T-helper 17 cell (primary cell): Measurements from ENCODE around the gene HSD17B11. TPM values are rescaled to one million over a fixed set of nuclear protein-coding genes. Genes with fewer than 3 reads are reported as not detected.
A peak's percentile ranks its signal among the peaks of the same experiment; 100 is the strongest.
"Not testable (repeated sequence)": the region's sequence is repeated elsewhere in the genome, so short reads cannot be mapped to it uniquely, and the experiment has no call there.

ENCODE experiments used
- ATAC-seq: fragments of 150-1000 bp; cut with Tn5 transposase; 2 replicates; pipeline ENCODE4 v1.10.0; 2021; ENCODE audit warnings: mild to moderate bottlenecking, moderate library complexity
- DNase-seq, 3 donors: peaks; one replicate each; pipeline versions ENCODE4 v3.0.0 to v3.0.0-alpha.2; 2020 to 2021
- H3K9me3 ChIP-seq: one replicate; pipeline ENCODE4 v1.7.0; 2013; ENCODE audit warnings: low read length, mild to moderate bottlenecking; ENCODE audit not compliant: control insufficient read depth, poor library complexity, severe bottlenecking
- H3K27ac Mint-ChIP-seq: one replicate; pipeline ENCODE4 v1.8.0; 2022; ENCODE audit warnings: mild to moderate bottlenecking, moderate library complexity, mixed read lengths
- H3K27me3 Mint-ChIP-seq: one replicate; pipeline ENCODE4 v1.8.0; 2022; ENCODE audit warnings: mixed read lengths
- H3K36me3 Mint-ChIP-seq: one replicate; pipeline ENCODE4 v1.8.0; 2022; ENCODE audit warnings: low read depth, mixed read lengths
- H3K4me1 Mint-ChIP-seq: one replicate; pipeline ENCODE4 v1.8.0; 2022; ENCODE audit warnings: mild to moderate bottlenecking, mixed read lengths
- H3K4me3 Mint-ChIP-seq: one replicate; pipeline ENCODE4 v1.8.0; 2022; ENCODE audit warnings: mild to moderate bottlenecking, moderate library complexity, mixed read lengths
- total RNA-seq, 4 donors: library from RNA in 2 of 4; stranded (reverse) in 2 of 4; gene quantifications; one replicate each; pipeline ENCODE4 v1.2.3 and lab custom pipeline; 2022 to 2026

HSD17B11 gene, protein sequence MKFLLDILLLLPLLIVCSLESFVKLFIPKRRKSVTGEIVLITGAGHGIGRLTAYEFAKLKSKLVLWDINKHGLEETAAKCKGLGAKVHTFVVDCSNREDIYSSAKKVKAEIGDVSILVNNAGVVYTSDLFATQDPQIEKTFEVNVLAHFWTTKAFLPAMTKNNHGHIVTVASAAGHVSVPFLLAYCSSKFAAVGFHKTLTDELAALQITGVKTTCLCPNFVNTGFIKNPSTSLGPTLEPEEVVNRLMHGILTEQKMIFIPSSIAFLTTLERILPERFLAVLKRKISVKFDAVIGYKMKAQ
- total RNA-seq, result 10 to 100 TPM; 27.7 to 40.7 TPM
- 39.3 to 47.2 reads per million in 2 donors for total RNA-seq (lab: John Stamatoyannopoulos, UW)

DNA sequence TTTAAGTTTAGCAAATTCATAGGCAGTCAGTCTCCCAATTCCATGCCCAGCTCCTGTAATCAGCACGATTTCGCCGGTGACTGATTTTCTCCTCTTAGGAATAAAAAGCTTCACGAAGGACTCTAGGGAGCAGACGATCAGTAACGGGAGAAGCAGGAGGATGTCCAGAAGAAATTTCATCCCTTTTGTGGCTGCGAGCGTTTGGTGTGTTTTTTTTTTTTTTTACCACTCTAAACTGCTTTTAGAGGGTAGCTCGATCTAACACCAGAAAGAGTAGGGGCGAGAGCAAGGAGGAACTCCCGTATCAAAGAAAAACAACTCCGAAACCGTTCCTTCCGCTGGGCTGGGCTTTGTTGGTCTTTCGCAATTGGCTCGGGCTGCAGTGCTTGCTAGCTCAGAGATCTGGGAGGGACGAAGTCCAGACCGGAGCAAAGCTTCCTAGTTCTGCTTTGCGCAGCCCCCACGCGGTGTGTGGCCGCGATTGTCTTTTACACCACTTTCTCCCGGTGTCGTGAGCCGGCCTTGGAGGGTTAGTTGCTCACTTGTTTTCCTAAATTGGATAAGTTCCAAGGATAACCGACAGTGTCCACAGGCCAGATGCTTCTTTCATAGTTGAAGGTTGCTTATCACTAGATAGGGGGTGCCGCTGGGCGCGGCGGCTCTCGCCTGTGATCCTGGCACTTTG is at the start of gene HSD17B11:
TSS of gene HSD17B11 (minus strand) at position 298 of the 685 bp plus-strand sequence. CDS start at position 180, 118 bp downstream.
- H3K4me1 Mint-ChIP-seq, result peaks cover 31% of the 10 kb centered on the region
- ATAC-seq, result peak; percentile 98
- peak within 1 kb of the TSS; percentile 92 for H3K4me3 Mint-ChIP-seq
- H3K27ac Mint-ChIP-seq, result peak within 1 kb of the TSS; percentile 93
- DNase-seq, result peak; percentile 54 to 69 (median 57)
- no peaks in the 10 kb centered on the region for H3K27me3 Mint-ChIP-seq
- no peaks in the 10 kb centered on the region for H3K9me3 ChIP-seq
- no peaks in the 10 kb centered on the region for H3K36me3 Mint-ChIP-seq

DNA sequence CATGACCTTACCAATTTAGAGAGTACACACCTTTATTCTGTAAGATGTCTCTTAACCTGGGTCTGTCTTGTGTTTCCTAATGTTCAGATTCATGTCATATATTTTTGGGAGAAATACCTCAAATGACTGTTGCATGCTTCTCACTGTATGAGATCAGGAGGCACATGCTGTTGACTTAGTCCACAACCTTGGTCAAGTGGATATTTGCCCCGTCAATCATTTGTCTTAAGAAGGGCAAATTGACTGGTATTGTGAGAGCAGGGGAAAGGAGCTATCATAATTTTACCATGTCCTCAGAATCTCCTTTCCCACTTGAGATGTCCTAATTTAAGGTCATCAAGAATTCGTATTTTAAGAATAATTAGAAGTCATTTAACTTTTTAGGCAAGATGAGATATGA is 42.4 kb upstream of the HSD17B11 start:
- Mint-ChIP-seq H3K27ac (no peak overlapping the region), H3K4me3 (no peak overlapping the region), H3K27me3 (no peaks in the 10 kb centered on the region), H3K36me3 (peaks cover 5% of the 10 kb centered on the region), H3K4me1 (peaks cover 28% of the 10 kb centered on the region)
- ATAC-seq (no peak), DNase-seq (no peak)
- no peaks in the 10 kb centered on the region for H3K9me3 ChIP-seq

DNA sequence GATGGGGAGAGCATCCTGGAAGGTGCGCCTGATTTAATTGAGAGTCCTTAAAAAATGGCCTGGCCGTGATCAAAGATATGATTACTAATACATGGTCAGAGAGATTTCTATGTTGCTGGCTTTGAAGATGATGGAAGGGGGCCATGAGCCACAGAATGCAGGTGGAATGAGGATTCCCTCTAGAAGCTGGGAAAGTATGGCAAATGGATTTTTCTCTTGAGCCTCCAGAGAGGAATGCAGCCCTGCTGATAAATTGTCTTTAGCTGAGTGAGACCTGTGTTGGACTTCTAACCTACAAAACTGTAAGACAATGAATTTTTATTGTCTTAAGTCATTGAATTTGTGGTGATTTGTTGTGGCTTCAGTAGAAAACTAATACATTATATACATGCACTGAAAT is 39.0 kb upstream of the HSD17B11 start:
- Mint-ChIP-seq H3K27me3 (no peaks in the 10 kb centered on the region), H3K4me1 (peaks cover 25% of the 10 kb centered on the region), H3K4me3 (no peak overlapping the region), H3K36me3 (no peaks in the 10 kb centered on the region), H3K27ac (no peak overlapping the region)
- H3K9me3 ChIP-seq, result no peaks in the 10 kb centered on the region
- DNase-seq (no peak), ATAC-seq (no peak)

DNA sequence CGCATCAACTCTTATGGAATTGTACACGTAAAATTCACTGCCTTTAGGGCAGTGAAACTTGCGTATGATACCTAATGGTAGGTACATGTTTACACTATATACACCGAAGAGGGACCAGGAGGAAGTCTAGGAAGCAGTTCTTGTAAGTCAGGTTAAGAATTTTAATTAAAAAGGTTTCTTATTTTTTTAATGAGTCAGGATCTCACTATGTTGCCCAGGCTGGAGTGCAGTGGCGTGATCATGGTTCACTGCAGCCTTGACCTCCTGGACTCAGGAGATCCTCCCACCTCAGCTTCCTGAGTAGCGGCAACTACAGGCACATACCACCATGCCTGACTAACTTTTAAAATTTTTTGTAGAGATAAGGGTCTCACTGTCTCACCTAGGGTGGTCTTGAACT is 38.0 kb upstream of the HSD17B11 start:
- no peaks in the 10 kb centered on the region for H3K9me3 ChIP-seq
- Mint-ChIP-seq H3K27me3 (no peaks in the 10 kb centered on the region), H3K27ac (no peak overlapping the region), H3K4me3 (no peak overlapping the region), H3K36me3 (no peaks in the 10 kb centered on the region), H3K4me1 (peaks cover 26% of the 10 kb centered on the region)
- ATAC-seq, result no peak
- DNase-seq, result no peak

DNA sequence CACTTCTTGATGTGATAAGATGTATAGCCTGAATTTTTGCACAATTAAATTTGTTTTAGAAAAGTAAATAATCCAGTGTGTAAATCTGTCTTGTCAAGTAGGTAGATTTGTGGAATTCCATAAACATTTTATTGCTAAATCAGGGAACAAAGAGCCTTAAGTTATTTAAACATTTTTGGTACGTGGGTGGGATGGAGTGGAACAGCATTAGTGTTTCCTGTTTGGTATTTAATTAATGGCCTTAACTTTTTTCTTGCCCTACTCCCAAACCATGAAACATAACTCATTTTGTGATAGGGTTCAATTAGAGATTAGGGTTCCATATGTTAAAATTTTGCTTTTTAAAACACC is 36.5 kb upstream of the HSD17B11 start:
- no peak for DNase-seq
- H3K4me3 Mint-ChIP-seq, result no peak overlapping the region
- H3K27me3 Mint-ChIP-seq, result no peaks in the 10 kb centered on the region
- peak overlapping the region; percentile 16 for H3K27ac Mint-ChIP-seq
- H3K9me3 ChIP-seq, result no peaks in the 10 kb centered on the region
- peaks cover 26% of the 10 kb centered on the region for H3K4me1 Mint-ChIP-seq
- no peak for ATAC-seq
- no peaks in the 10 kb centered on the region for H3K36me3 Mint-ChIP-seq

DNA sequence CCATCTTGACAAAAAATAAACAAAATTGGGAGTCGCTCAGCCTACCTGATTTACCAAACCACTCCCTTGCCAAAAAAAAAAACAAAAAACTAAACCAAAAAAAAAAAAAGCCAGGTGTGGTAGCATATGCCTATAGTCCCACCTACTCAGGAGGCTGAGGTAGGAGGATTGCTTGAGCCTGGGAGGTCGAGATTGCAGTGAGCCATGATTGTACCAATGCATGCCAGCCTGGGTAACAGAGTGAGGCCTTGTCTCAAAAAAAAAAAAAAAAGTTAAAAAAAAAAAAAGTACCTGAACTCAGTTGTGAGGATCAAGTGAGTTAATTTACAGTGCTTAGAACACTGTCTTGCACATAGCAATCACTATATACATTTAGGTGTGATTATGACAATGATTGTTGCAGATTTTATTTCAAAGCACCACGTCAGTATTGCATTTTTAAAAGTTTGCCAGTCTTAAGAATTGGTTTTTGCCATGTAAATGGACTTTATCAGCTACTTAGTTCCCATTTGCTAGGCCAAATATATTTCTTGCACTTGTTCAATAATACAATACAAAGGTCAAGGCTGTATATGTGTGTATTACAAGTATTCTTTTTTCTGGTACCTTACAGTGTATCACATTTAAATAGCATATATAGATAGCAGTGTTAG is 36.0 kb upstream of the HSD17B11 start:
- ATAC-seq, result no peak
- no peak overlapping the region for H3K27ac Mint-ChIP-seq
- H3K4me1 Mint-ChIP-seq, result peaks cover 25% of the 10 kb centered on the region
- no peaks in the 10 kb centered on the region for H3K27me3 Mint-ChIP-seq
- no peaks in the 10 kb centered on the region for H3K36me3 Mint-ChIP-seq
- H3K9me3 ChIP-seq, result no peaks in the 10 kb centered on the region
- no peak for DNase-seq
- no peak overlapping the region for H3K4me3 Mint-ChIP-seq

DNA sequence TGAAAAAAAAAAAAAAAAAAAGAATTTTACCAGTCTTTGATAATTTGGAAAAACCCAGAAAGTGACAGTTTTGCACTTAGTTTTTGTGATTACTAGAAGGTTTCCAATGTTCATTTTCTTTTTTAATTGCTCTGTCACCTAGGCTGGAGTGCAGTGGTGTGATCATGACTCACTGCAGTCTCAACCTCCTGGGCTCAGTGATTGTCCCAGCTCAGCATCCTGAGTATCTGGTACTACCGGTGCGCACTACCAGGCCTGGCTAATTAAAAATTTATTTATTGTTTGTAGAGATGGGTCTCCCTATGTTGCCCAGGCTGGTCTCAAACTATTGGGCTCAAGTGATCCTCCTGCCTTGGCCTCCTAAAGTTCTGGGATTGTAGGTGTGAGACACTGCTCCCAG is 34.7 kb upstream of the HSD17B11 start:
- no peaks in the 10 kb centered on the region for H3K9me3 ChIP-seq
- Mint-ChIP-seq H3K4me1 (peaks cover 23% of the 10 kb centered on the region), H3K36me3 (no peaks in the 10 kb centered on the region), H3K4me3 (no peak overlapping the region), H3K27me3 (no peaks in the 10 kb centered on the region), H3K27ac (no peak overlapping the region)
- no peak for DNase-seq
- ATAC-seq, result no peak

DNA sequence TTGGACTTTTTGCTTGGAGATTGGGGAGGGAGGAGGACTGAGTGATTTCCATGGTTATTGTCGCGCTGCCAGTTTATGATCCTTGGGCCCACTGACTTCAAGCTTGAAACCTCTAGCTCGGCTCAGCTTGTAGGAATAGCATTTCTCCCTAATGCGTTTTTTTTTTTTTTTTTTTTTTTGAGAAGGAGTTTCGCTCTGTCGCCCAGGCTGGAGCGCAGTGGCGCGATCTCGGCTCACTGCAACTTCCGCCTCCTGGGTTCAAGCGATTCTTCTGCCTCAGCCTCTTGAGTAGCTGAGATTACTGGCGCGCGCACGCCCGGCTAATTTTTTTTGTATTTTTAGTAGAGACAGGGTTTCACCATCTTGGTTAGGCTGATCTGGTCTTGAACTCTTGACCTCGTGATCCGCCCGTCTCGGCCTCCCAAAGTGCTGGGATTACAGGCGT is 33.1 kb upstream of the HSD17B11 start:
- peaks cover 14% of the 10 kb centered on the region for H3K4me1 Mint-ChIP-seq
- H3K36me3 Mint-ChIP-seq, H3K27me3 Mint-ChIP-seq, H3K9me3 ChIP-seq, DNase-seq, ATAC-seq: not testable (repeated sequence)
- peak overlapping the region; percentile 63 for H3K27ac Mint-ChIP-seq
- H3K4me3 Mint-ChIP-seq, result peak overlapping the region; percentile 94

DNA sequence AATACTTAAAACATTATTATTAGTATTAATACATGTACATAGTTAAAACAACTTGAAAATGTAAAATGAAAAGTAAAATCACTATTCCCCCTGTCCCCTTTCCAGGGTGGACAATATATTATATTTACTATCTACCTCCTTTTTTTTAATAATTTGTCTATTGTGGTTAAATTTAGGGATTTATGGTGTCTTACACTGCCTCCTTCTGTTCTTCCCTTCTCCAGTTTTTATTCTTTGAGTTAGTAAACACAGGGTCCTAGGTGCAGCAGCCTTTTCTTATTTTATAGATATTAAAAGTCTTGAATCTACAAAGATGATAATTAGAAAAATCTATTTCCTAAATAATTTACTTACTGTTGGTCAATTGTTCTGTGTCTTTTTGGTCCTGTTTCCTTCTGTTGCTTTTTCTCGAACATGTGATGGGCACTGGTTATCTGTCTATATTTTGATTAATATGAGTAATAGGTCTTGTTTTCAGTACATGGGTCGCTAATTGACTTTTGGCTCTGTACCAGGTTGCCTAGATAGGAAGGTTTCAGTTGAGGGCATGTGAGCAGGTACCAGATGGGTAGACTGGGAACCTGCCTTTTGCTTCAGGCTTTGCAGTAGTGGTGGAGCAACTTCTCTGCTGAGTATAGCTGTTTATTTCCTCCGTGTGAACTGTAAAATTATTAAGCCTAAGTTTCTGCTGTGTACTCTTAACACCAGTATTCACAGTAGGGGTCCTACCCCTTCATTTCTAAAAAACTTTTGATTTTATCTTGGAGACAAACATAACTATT is 32.5 kb upstream of the HSD17B11 start:
- H3K36me3 Mint-ChIP-seq, result no peaks in the 10 kb centered on the region
- no peaks in the 10 kb centered on the region for H3K27me3 Mint-ChIP-seq
- H3K27ac Mint-ChIP-seq, result peak overlapping the region; percentile 97
- DNase-seq, result no peak
- H3K4me1 Mint-ChIP-seq, result peaks cover 14% of the 10 kb centered on the region
- peak overlapping the region; percentile 94 for H3K4me3 Mint-ChIP-seq
- ATAC-seq, result no peak
- no peaks in the 10 kb centered on the region for H3K9me3 ChIP-seq

DNA sequence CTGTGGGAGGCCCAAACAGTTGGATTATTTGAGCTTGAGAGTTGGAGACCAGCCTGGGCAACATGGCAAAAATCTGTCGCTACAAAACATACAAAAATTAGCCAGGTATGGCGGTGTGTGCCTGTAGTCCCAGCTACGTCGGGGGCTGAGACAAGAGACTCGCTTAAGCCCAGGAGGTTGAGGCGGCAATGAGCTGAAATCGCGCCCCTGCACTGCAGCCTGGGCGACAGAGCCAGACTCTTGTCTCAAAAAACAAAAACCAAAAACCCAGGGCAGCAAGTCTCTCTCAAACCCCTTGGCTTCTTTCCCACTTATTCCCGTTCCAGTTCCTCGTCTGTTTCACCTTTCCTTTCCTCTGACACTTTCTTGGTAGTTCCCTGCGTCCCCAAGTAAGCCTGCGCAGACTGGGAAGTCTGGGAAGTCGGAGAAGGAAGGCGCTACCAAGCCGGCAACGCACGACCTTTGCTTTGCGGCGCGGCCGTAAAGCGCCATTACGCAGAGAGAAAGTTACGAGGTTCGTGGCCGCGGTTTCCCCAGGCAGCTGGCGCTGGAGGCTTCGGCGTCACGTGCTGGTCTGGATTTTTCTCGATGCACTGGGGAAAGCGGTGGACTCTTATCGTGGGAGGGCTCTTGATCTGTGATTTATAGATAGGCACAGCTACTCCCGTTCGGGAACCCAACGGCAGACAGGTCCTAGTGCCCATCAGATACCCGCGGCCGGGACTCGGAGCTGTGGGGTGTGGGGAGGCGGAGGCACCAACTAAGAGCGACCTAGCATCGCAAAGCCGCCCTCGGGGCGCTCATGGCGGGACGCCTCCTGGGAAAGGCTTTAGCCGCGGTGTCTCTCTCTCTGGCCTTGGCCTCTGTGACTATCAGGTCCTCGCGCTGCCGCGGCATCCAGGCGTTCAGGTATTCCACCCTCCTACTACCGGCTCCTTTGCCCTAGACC is 31.4 kb upstream of the HSD17B11 start, which contains the start of gene NUDT9:
TSS of gene NUDT9 (plus strand) at position 470 of the 949 bp plus-strand sequence. CDS start at position 803, 333 bp downstream.
- Mint-ChIP-seq H3K27ac (peak within 1 kb of the TSS; percentile 97), H3K27me3 (no peaks in the 10 kb centered on the region), H3K4me3 (peak within 1 kb of the TSS; percentile 94), H3K4me1 (peaks cover 14% of the 10 kb centered on the region), H3K36me3 (no peaks in the 10 kb centered on the region)
- no peaks in the 10 kb centered on the region for H3K9me3 ChIP-seq
- ATAC-seq, result peak; percentile 90
- DNase-seq, result peak; percentile 76 to 82 (median 78)

DNA sequence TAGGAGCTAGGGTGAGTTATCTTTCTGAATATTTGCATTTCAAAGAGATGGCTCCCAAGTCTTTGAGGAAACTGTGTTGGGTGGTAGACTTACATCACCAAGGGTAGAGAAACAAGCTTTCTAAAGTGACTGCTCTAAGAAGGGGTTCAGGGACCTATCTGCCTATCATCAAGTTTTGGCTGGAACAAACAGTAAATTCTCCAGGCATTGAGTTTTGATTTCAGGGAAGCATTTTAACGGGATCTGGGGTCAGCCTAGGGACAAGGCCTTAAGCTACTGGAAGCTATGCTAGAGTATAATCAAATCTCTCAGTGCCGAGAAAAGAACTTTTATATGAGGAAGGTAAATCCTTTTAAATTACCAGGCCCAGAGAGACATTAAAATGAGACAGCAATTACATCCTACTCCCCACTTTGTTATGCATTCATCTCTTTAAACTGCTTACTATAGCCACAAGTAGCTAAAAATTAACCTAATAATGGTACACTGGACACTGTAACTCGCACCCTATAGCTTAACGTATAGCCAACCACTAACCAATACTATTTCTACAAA is 29.4 kb upstream of the HSD17B11 start:
- H3K36me3 Mint-ChIP-seq, result no peaks in the 10 kb centered on the region
- H3K4me1 Mint-ChIP-seq, result peaks cover 14% of the 10 kb centered on the region
- DNase-seq (no peak), ATAC-seq (no peak)
- no peaks in the 10 kb centered on the region for H3K27me3 Mint-ChIP-seq
- no peak overlapping the region for H3K4me3 Mint-ChIP-seq
- no peak overlapping the region for H3K27ac Mint-ChIP-seq
- no peaks in the 10 kb centered on the region for H3K9me3 ChIP-seq
